Activated T-cell treated with anti-CD3 and anti-CD28 coated beads for 24 hours (primary cell): Measurements from ENCODE around the gene WAS.
"Not testable (repeated sequence)": the region's sequence is repeated elsewhere in the genome, so short reads cannot be mapped to it uniquely, and the experiment has no call there.

ENCODE experiments used
- DNase-seq: peaks from one replicate; pipeline ENCODE4 v3.0.0-alpha.2; 2020; ENCODE audit warnings: low read depth

WAS gene

GRCh38 chrX:48683411-48683982, at the start of gene WAS:
Gene WAS (plus strand): TSS chrX:48683799. CDS start chrX:48683854, 55 bp downstream.
- DNase-seq: peak; percentile 16

GRCh38 chrX:48636301-48636700, 47.3 kb upstream of the WAS start:
- DNase-seq: no peak

- no peak for DNase-seq
These were observed 46.8 kb upstream of the WAS start for GRCh38 chrX:48636776-48637175.

GRCh38 chrX:48645669-48646068, 37.9 kb upstream of the WAS start:
- DNase-seq: no peak

- DNase-seq: peak; percentile 1
These were observed 35.3 kb upstream of the WAS start for GRCh38 chrX:48648336-48648751.

- no peak for DNase-seq
These were observed 34.5 kb upstream of the WAS start for GRCh38 chrX:48649102-48649501.

- not testable (repeated sequence) for DNase-seq
These were observed 31.5 kb upstream of the WAS start for GRCh38 chrX:48652055-48652579.

- not testable (repeated sequence) for DNase-seq
These were observed 28.9 kb upstream of the WAS start for GRCh38 chrX:48654746-48655145.

GRCh38 chrX:48659686-48660085, 23.9 kb upstream of the WAS start:
- DNase-seq: not testable (repeated sequence)

GRCh38 chrX:48663241-48663640, 20.4 kb upstream of the WAS start:
- DNase-seq: no peak

- no peak for DNase-seq
These were observed 19.4 kb upstream of the WAS start for GRCh38 chrX:48664156-48664555.

- no peak for DNase-seq
These were observed 17.6 kb upstream of the WAS start for GRCh38 chrX:48665991-48666390.

- DNase-seq: no peak
These were observed 16.9 kb upstream of the WAS start for GRCh38 chrX:48666649-48667048.

- DNase-seq: no peak
These were observed 16.1 kb upstream of the WAS start for GRCh38 chrX:48667509-48667908.

- not testable (repeated sequence) for DNase-seq
These were observed 15.4 kb upstream of the WAS start for GRCh38 chrX:48668187-48668586.

GRCh38 chrX:48676106-48676892, 7.3 kb upstream of the WAS start:
- peak; percentile 83 for DNase-seq

- no peak for DNase-seq
These were observed 6.7 kb upstream of the WAS start for GRCh38 chrX:48676893-48677270.

GRCh38 chrX:48677516-48677915, 6.1 kb upstream of the WAS start:
- DNase-seq: no peak

GRCh38 chrX:48680467-48680866, 3.1 kb upstream of the WAS start:
- DNase-seq: peak; percentile 7

GRCh38 chrX:48680925-48681324, 2.7 kb upstream of the WAS start:
- not testable (repeated sequence) for DNase-seq

GRCh38 chrX:48681539-48682183, 1.9 kb upstream of the WAS start:
- DNase-seq: no peak

- DNase-seq: not testable (repeated sequence)
These were observed 804 bp upstream of the WAS start for GRCh38 chrX:48682795-48683194.

GRCh38 chrX:48684134-48684533, 535 bp downstream of the WAS start:
- DNase-seq: no peak
